ENCODE data around the gene FSTL4. TPM values are rescaled to one million over a fixed set of nuclear protein-coding genes. Genes with fewer than 3 reads are reported as not detected.

The FSTL4 gene
- polyA plus RNA-seq, 1 of the 3 experiments (the other 2 are of a cell fraction) = not detected

DNA sequence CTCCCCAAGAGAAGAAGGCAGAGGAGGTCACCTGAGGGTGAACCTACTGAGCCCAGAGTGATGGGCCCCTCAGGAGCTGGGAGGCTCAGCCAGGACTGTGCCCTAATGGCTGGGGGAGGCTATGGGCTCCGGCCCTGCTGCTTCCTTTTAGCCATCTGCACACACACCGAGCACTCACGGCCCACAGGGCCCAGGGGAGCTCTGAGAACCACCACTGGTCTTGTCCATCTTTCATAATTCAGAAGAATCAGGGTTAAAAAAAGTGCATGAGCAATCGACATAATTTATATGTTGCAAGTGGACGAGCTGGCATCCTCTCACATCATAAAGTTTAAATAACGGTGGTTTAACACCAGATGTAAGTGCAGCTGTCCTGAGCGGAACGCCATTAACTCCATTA, 162.1 kb downstream of the FSTL4 start:
- WGBS (ENCODE audit: low lambda C conversion rate) = 71% methylated on average over 8 of the region's 8 CpGs

DNA sequence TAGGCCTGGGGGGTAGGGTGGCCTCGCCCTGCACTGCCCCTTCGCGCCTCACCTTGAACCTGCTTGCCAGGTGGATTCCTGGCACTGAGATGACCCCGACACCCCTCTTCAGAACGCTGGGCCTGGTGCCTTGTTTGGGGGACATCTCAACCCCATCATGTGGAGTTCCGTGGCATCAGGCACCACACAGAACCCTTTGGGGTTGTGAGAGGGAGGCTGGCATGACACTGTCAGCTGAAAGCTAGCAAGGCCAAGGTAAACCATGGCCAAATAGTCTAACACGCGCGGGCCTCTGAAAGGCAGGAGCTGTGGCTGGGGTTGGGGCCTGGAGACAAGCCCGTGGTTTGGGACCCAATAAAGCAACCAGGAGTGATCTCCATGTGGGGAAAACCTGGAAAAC, 163.2 kb downstream of the FSTL4 start:
- CTCF ChIA-PET = interaction anchor here (1.3 to 1.7 kb wide), 2 partner anchors 26 to 51 kb away, joined by 5 read pairs; no protein-coding TSS in a partner anchor
- TF ChIP-seq, protein P1, sequence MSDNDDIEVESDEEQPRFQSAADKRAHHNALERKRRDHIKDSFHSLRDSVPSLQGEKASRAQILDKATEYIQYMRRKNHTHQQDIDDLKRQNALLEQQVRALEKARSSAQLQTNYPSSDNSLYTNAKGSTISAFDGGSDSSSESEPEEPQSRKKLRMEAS (IDR thresholded peaks at IDR 0.05; ENCODE audit: low read depth) = no peak
- no peak for TF ChIP-seq MXI1 (IDR thresholded peaks at IDR 0.05; ENCODE audit: low read depth, low read length)
- no peak for TF ChIP-seq FOXJ3 (CRISPR knock-in tag; IDR thresholded peaks at IDR 0.05)
- TF ChIP-seq, protein P2, sequence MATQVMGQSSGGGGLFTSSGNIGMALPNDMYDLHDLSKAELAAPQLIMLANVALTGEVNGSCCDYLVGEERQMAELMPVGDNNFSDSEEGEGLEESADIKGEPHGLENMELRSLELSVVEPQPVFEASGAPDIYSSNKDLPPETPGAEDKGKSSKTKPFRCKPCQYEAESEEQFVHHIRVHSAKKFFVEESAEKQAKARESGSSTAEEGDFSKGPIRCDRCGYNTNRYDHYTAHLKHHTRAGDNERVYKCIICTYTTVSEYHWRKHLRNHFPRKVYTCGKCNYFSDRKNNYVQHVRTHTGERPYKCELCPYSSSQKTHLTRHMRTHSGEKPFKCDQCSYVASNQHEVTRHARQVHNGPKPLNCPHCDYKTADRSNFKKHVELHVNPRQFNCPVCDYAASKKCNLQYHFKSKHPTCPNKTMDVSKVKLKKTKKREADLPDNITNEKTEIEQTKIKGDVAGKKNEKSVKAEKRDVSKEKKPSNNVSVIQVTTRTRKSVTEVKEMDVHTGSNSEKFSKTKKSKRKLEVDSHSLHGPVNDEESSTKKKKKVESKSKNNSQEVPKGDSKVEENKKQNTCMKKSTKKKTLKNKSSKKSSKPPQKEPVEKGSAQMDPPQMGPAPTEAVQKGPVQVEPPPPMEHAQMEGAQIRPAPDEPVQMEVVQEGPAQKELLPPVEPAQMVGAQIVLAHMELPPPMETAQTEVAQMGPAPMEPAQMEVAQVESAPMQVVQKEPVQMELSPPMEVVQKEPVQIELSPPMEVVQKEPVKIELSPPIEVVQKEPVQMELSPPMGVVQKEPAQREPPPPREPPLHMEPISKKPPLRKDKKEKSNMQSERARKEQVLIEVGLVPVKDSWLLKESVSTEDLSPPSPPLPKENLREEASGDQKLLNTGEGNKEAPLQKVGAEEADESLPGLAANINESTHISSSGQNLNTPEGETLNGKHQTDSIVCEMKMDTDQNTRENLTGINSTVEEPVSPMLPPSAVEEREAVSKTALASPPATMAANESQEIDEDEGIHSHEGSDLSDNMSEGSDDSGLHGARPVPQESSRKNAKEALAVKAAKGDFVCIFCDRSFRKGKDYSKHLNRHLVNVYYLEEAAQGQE (IDR thresholded peaks at IDR 0.05; ENCODE audit: low read depth, low read length) = no peak
- no peak for TF ChIP-seq TAF1 (IDR thresholded peaks at IDR 0.05; ENCODE audit: borderline replicate concordance, low read depth, low read length)
- no peak for TF ChIP-seq RXRA (IDR thresholded peaks at IDR 0.05; ENCODE audit: borderline replicate concordance, low read depth)
- no peak for TF ChIP-seq GATA2 (CRISPR knock-in tag; IDR thresholded peaks at IDR 0.05)
- no peak for TF ChIP-seq EP300 (IDR thresholded peaks at IDR 0.05; ENCODE audit: borderline replicate concordance in 1 of 2, low read depth in 1 of 2, low read length in 1 of 2)

More for the DNA sequence above, 162.1 kb downstream of the FSTL4 start:
- Histone ChIP-seq H3K4me3 (ENCODE audit: low read depth in 2 of 2, low read length in 1 of 2) (no peak overlapping the region), H3K9me2 (no peaks in the 10 kb centered on the region), H3K27me3 (ENCODE audit: insufficient read depth) (no peaks in the 10 kb centered on the region), H3F3A (replicated peaks; ENCODE audit: insufficient read depth) (no peaks in the 10 kb centered on the region), H3K27ac (ENCODE audit: low read depth in 2 of 2, low read length in 1 of 2) (no peak overlapping the region), H3K9me3 (no peaks in the 10 kb centered on the region), H3K4me2 (no peak overlapping the region), H3K79me2 (ENCODE audit: insufficient read depth) (no peaks in the 10 kb centered on the region), H3K36me3 (replicated peaks in 1 of 2; ENCODE audit: control insufficient read depth in 1 of 2, insufficient read depth in 2 of 2, low read length in 1 of 2) (no peaks in the 10 kb centered on the region), H3K4me1 (ENCODE audit: control insufficient read depth in 1 of 2, insufficient read depth in 2 of 2, low read depth in 1 of 2, low read length in 1 of 2) (peaks cover 0 to 22% of the 10 kb centered on the region in 2 experiments; a peak in 2 of 4 replicates), H2AFZ (ENCODE audit: low read depth) (no peak overlapping the region), H3K9ac (no peak overlapping the region), H4K20me1 (ENCODE audit: insufficient read depth) (no peaks in the 10 kb centered on the region)
- TF ChIP-seq JUND (IDR thresholded peaks at IDR 0.05) = no peak
- no peak for TF ChIP-seq MXI1 (IDR thresholded peaks at IDR 0.05; ENCODE audit: low read depth, low read length)
- no peak for TF ChIP-seq GATA2 (CRISPR knock-in tag; IDR thresholded peaks at IDR 0.05)
- TF ChIP-seq, protein P2 (IDR thresholded peaks at IDR 0.05; ENCODE audit: low read depth, low read length) = no peak
- no peak for TF ChIP-seq NRF1 (IDR thresholded peaks at IDR 0.05; ENCODE audit: low read depth, low read length)
- no peak for TF ChIP-seq RAD21 (IDR thresholded peaks at IDR 0.05; ENCODE audit: low read length)
- TF ChIP-seq, protein P3, sequence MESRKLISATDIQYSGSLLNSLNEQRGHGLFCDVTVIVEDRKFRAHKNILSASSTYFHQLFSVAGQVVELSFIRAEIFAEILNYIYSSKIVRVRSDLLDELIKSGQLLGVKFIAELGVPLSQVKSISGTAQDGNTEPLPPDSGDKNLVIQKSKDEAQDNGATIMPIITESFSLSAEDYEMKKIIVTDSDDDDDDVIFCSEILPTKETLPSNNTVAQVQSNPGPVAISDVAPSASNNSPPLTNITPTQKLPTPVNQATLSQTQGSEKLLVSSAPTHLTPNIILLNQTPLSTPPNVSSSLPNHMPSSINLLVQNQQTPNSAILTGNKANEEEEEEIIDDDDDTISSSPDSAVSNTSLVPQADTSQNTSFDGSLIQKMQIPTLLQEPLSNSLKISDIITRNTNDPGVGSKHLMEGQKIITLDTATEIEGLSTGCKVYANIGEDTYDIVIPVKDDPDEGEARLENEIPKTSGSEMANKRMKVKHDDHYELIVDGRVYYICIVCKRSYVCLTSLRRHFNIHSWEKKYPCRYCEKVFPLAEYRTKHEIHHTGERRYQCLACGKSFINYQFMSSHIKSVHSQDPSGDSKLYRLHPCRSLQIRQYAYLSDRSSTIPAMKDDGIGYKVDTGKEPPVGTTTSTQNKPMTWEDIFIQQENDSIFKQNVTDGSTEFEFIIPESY (IDR thresholded peaks at IDR 0.05; ENCODE audit: borderline replicate concordance, low read depth) = no peak
- no peak for TF ChIP-seq RXRA (IDR thresholded peaks at IDR 0.05; ENCODE audit: borderline replicate concordance, low read depth)
- TF ChIP-seq FOSL2 (IDR thresholded peaks at IDR 0.05; ENCODE audit: borderline replicate concordance, low read depth) = no peak
- TF ChIP-seq RFX5 (IDR thresholded peaks at IDR 0.05; ENCODE audit: low read length) = no peak
- TF ChIP-seq POLR2AphosphoS5 (IDR thresholded peaks at IDR 0.05; ENCODE audit: low read depth, low read length) = no peak
- TF ChIP-seq TEAD4 (IDR thresholded peaks at IDR 0.05; ENCODE audit: borderline replicate concordance, insufficient read depth) = no peak
- no peak for TF ChIP-seq RCOR1 (IDR thresholded peaks at IDR 0.05; ENCODE audit: low read length)
- TF ChIP-seq EP300 (IDR thresholded peaks at IDR 0.05; ENCODE audit: borderline replicate concordance in 1 of 2, low read depth in 1 of 2, low read length in 1 of 2) = no peak
- no peak for DNase-seq
- CTCF ChIA-PET = interaction anchor here (0.8 to 5.0 kb wide), 5 partner anchors 10 to 52 kb away, joined by 3 to 32 read pairs (median 5); no protein-coding TSS in a partner anchor
- POLR2A ChIA-PET = no interaction called here

More for the DNA sequence above, 163.2 kb downstream of the FSTL4 start:
- Histone ChIP-seq H3K27me3 (ENCODE audit: insufficient read depth) (no peaks in the 10 kb centered on the region), H3F3A (replicated peaks; ENCODE audit: insufficient read depth) (no peaks in the 10 kb centered on the region), H4K20me1 (ENCODE audit: insufficient read depth) (no peaks in the 10 kb centered on the region), H2AFZ (ENCODE audit: low read depth) (no peak overlapping the region), H3K9me2 (no peaks in the 10 kb centered on the region), H3K79me2 (ENCODE audit: insufficient read depth) (no peaks in the 10 kb centered on the region), H3K4me2 (no peak overlapping the region), H3K4me1 (ENCODE audit: control insufficient read depth in 1 of 2, insufficient read depth in 2 of 2, low read depth in 1 of 2, low read length in 1 of 2) (peaks cover 0 to 18% of the 10 kb centered on the region in 2 experiments; a peak in 2 of 4 replicates), H3K9me3 (no peaks in the 10 kb centered on the region), H3K36me3 (replicated peaks in 1 of 2; ENCODE audit: control insufficient read depth in 1 of 2, insufficient read depth in 2 of 2, low read length in 1 of 2) (no peaks in the 10 kb centered on the region), H3K27ac (ENCODE audit: low read depth in 2 of 2, low read length in 1 of 2) (no peak overlapping the region), H3K4me3 (ENCODE audit: low read depth in 2 of 2, low read length in 1 of 2) (no peak overlapping the region), H3K9ac (no peak overlapping the region)
- POLR2A ChIA-PET = no interaction called here
- WGBS (ENCODE audit: low lambda C conversion rate) = 74% methylated on average over 7 of the region's 10 CpGs
- no peak for DNase-seq

Measured in SK-N-SH (cell line).